Colonic mucosa (tissue), 4 donors: Measurements from ENCODE around the gene DAG1. TPM values are rescaled to one million over a fixed set of nuclear protein-coding genes. Genes with fewer than 3 reads are reported as not detected.

ENCODE experiments used
- DNase-seq: peaks from one replicate; pipeline ENCODE4 v3.0.0-alpha.2; 2020
- H3K27ac ChIP-seq: fragments of 200-600 bp; one replicate; pipeline ENCODE4 v1.8.0; 2021
- H3K27me3 ChIP-seq: fragments of 200-600 bp; one replicate; pipeline ENCODE4 v1.8.0; 2021
- H3K36me3 ChIP-seq: fragments of 200-600 bp; one replicate; pipeline ENCODE4 v1.8.0; 2021
- H3K4me1 ChIP-seq: fragments of 200-600 bp; one replicate; pipeline ENCODE4 v1.8.0; 2021; ENCODE audit warnings: mild to moderate bottlenecking
- H3K4me3 ChIP-seq: fragments of 200-600 bp; one replicate; pipeline ENCODE4 v1.8.0; 2021
- H3K9ac ChIP-seq, 2 donors: one replicate each; pipeline ENCODE4 v1.7.0; 2013; ENCODE audit warnings: control low read depth in 2 of 2, low read depth in 2 of 2, low read length in 2 of 2
- H3K9me3 ChIP-seq: fragments of 200-600 bp; one replicate; pipeline ENCODE4 v1.8.0; 2021
- intact Hi-C: fragments of 100-400 bp; cut with DNase I; formaldehyde crosslinking; loops from one replicate; pipeline ENCODE4 v1.14.1; 2022
- total RNA-seq, 2 donors: library from RNA; stranded (reverse); fragmentation: NEBNext Ultra II Directional in 1 of 2; extraction: Animal tissue kit (Norgen Biotek cat#: 25700) in 1 of 2; gene quantifications; one replicate each; pipeline ENCODE4 v1.2.1, GENCODE V29; 2021
- TF ChIP-seq, protein P1 (sequence below): fragments of 200-600 bp; IDR thresholded peaks from one replicate; pipeline ENCODE4 v1.8.0; 2022; ENCODE audit warnings: antibody characterized with exemption, mild to moderate bottlenecking
- donor health status: healthy.
- donor health status: DM: no; HTN: no; CAD: no.
- donor health status: DM: no; HTN: no; CAD: no.

DAG1 gene
- total RNA-seq, 2 donors from 2014 or later, result 81.7 to 107 TPM

DNA sequence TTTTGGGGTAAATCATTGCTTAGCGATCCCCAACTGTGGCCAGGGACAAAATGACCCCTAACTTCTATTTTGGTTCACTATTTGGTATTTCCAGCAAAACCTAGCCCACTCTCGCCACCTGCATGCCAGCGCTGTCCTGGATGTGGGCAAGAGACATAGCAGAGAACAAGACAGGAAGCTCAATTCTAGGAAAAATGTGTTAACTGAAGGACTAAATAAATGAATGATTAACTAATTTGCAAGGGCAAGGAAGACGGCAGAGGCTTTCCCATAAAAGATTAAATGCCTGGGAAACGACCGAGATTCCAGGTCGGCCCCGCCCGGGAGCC lies 41.4 kb upstream of the DAG1 start:
- intact Hi-C loops, result no loop called here

DNA sequence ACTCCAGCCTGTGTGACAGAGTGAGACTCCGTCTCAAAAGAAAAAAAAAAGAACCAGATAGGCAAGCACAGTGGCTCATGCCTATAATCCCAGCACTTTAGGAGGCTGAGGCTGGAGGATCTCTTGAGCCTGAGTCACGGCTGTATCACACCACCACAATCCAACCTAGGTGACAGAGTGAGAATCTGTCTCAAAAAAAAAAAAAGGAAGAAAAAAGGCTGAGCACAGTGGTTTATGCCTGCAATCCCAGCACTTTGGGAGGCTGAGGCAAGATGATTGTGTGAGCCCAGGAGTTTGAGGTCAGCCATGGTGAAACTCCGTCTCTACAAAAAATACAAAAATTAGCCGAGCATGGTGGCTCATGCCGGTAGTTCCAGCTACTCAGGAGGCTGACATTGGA lies 35.3 kb upstream of the DAG1 start:
- TF ChIP-seq, protein P1, sequence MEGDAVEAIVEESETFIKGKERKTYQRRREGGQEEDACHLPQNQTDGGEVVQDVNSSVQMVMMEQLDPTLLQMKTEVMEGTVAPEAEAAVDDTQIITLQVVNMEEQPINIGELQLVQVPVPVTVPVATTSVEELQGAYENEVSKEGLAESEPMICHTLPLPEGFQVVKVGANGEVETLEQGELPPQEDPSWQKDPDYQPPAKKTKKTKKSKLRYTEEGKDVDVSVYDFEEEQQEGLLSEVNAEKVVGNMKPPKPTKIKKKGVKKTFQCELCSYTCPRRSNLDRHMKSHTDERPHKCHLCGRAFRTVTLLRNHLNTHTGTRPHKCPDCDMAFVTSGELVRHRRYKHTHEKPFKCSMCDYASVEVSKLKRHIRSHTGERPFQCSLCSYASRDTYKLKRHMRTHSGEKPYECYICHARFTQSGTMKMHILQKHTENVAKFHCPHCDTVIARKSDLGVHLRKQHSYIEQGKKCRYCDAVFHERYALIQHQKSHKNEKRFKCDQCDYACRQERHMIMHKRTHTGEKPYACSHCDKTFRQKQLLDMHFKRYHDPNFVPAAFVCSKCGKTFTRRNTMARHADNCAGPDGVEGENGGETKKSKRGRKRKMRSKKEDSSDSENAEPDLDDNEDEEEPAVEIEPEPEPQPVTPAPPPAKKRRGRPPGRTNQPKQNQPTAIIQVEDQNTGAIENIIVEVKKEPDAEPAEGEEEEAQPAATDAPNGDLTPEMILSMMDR, result no peak
- H3K9me3 ChIP-seq, result no peaks in the 10 kb centered on the region
- H3K4me3 ChIP-seq, result no peak overlapping the region
- intact Hi-C loops, result no loop called here
- H3K4me1 ChIP-seq, result no peaks in the 10 kb centered on the region
- H3K9ac ChIP-seq, result no peak overlapping the region
- H3K27ac ChIP-seq, result no peak overlapping the region
- DNase-seq, result no peak
- H3K36me3 ChIP-seq, result no peaks in the 10 kb centered on the region
- no peaks in the 10 kb centered on the region for H3K27me3 ChIP-seq

More for the DNA sequence above, 41.4 kb upstream of the DAG1 start:
- H3K4me3 ChIP-seq, result peak overlapping the region; percentile 68
- H3K27me3 ChIP-seq, result no peaks in the 10 kb centered on the region
- H3K4me1 ChIP-seq, result no peaks in the 10 kb centered on the region
- TF ChIP-seq, protein P1, result no peak
- H3K9ac ChIP-seq, result peak overlapping the region; percentile 32 to 74
- H3K9me3 ChIP-seq, result no peaks in the 10 kb centered on the region
- no peaks in the 10 kb centered on the region for H3K36me3 ChIP-seq
- peak overlapping the region; percentile 91 for H3K27ac ChIP-seq
- no peak for DNase-seq

DNA sequence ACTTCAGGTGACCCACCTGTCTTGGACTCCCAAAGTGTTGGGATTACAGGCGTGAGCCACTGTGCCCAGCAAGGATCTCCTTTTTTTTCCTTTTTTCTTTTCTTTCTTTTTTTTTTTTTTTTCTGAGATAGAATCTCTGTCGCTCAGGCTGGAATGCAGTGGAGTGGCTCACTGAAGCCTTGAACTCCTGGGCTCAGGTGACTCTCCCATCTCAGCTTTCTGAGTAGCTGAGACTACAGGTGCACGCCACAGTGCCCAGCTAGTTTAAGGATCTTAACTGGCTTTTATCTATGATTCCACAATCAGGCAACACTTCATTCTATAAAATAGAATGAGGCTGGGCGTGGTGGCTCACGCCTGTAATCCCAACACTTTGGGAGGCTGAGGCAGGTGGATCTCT lies 24.7 kb upstream of the DAG1 start:
- Histone ChIP-seq H3K9ac (no peak overlapping the region), H3K9me3 (no peaks in the 10 kb centered on the region), H3K27me3 (no peaks in the 10 kb centered on the region), H3K4me3 (no peak overlapping the region), H3K27ac (no peak overlapping the region), H3K4me1 (no peaks in the 10 kb centered on the region), H3K36me3 (no peaks in the 10 kb centered on the region)
- TF ChIP-seq, protein P1, result no peak
- intact Hi-C loops, result loop anchor here (5.0 kb wide), 2 partner anchors 148 to 458 kb away; no protein-coding TSS in a partner anchor
- no peak for DNase-seq

GRCh38 chr3:49453621-49454020 lies 16.4 kb upstream of the DAG1 start:
- Histone ChIP-seq H3K9me3 (no peaks in the 10 kb centered on the region), H3K4me3 (no peak overlapping the region), H3K27ac (no peak overlapping the region), H3K36me3 (no peaks in the 10 kb centered on the region), H3K4me1 (no peaks in the 10 kb centered on the region), H3K27me3 (no peaks in the 10 kb centered on the region), H3K9ac (no peak overlapping the region)
- intact Hi-C loops, result no loop called here
- TF ChIP-seq, protein P1, result no peak
- no peak for DNase-seq

- H3K9ac ChIP-seq, result no peak overlapping the region
- no peak for DNase-seq
- intact Hi-C loops, result no loop called here
- H3K9me3 ChIP-seq, result no peaks in the 10 kb centered on the region
- TF ChIP-seq, protein P1, result no peak
- no peak overlapping the region for H3K4me3 ChIP-seq
- H3K27ac ChIP-seq, result no peak overlapping the region
- no peaks in the 10 kb centered on the region for H3K4me1 ChIP-seq
- H3K36me3 ChIP-seq, result no peaks in the 10 kb centered on the region
- no peaks in the 10 kb centered on the region for H3K27me3 ChIP-seq
Observed at GRCh38 chr3:49454458-49454857, 15.6 kb upstream of the DAG1 start.
